OCI-LY3 (cell line): ENCODE data around the gene BRCC3.

Experiments
- CTCF ChIP-seq: fragments of 200-600, 300-600 bp; sonication (generic); IDR thresholded peaks from 2 replicates; pipeline ENCODE4 v1.5.1; 2014; ENCODE audit warnings: antibody characterized with exemption, low read length, low read depth
- EZH2phosphoT487 ChIP-seq: fragments of 200-600 bp; shearing (Covaris generic); IDR thresholded peaks from 2 replicates; pipeline ENCODE4 v1.6.1; 2018; ENCODE audit warnings: antibody characterized with exemption, mixed run types, low read depth

GRCh38 chrX:155056471-155056870 is 14.8 kb upstream of the BRCC3 start:
- no peak for TF ChIP-seq CTCF
- TF ChIP-seq EZH2phosphoT487 = no peak
